Stimulated activated CD4-positive, alpha-beta T cell treated with anti-CD3 and anti-CD28 coated beads, TNF-alpha, amount 100 ng/mL, for 1 hour (primary cell): ENCODE measurements around the gene PHPT1.
"Not testable (repeated sequence)": the region's sequence is repeated elsewhere in the genome, so short reads cannot be mapped to it uniquely, and the experiment has no call there.

Experiments
- DNase-seq, 3 donors: peaks; one replicate each; pipeline ENCODE4 v3.0.0-alpha.2; 2020; ENCODE audit warnings: low read depth in 3 of 3, low spot score in 1 of 3

PHPT1 gene

DNA sequence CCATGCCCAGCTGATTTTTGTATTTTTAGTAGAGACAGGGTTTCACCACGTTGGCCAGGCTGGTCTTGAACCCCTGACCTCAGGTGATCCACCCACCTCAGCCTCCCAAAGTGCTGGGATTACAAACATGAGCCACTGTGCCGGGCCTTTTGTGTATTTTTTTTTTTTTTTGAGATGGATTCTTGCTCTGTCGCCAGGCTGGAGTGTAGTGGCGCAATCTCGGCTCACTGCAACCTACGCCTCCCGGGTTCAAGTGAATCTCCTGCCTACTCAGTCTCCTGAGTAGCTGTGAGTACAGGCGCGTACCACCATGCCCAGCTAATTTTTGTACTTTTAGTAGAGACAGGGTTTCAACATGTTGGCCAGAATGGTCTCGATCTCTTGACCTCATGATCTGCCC lies 34.5 kb downstream of the PHPT1 start:
- DNase-seq: not testable (repeated sequence)

- DNase-seq: peak; percentile 94 to 97 (median 95)
These were observed 36.9 kb downstream of the PHPT1 start, which contains the start of gene TRAF2 for GRCh38 chr9:136885950-136886578. TSS of gene TRAF2 (plus strand) at chr9:136886516. CDS start at chr9:136898741, 12,225 bp downstream.

GRCh38 chr9:136886610-136887597 lies 37.7 kb downstream of the PHPT1 start:
- DNase-seq: peak in 1 of 3 donors; percentile 36

- no peak for DNase-seq
These were observed 39.2 kb downstream of the PHPT1 start for GRCh38 chr9:136888454-136888853.

DNA sequence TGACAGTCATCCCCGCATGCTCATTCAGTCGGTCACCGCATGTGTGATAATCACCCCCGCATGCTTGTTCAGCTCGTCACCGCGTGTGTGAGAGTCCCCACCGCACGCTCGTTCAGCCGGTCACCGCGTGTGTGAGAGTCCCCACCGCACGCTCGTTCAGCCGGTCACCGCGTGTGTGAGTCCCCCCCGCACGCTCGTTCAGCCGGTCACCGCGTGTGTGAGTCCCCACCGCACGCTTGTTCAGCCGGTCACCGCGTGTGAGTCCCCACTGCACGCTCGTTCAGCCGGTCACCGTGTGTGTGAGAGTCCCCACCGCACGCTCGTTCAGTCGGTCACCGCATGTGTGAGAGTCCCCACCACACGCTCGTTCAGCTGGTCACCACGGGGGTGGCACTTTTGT lies 40.6 kb downstream of the PHPT1 start:
- no peak for DNase-seq

DNA sequence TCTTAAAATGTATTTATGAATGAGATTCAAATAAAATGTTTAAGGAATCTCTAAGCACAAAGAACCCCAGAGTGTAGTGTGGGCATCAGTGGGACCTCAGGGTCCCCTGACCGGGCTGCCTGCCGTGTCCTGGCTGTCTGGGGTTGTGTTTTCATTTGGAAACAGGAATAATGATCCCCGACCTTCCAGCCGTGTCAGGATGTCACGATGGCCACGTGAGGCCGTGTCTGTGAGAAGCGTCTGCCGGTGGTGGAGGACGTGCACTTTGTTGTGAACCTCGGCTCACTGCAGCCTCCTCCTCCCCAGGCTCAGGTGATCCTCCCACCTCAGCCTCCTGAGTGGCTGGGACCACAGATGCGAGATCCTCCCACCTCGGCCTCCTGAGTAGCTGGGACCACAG lies 41.5 kb downstream of the PHPT1 start:
- DNase-seq: no peak

- DNase-seq: no peak
These were observed 46.8 kb downstream of the PHPT1 start for GRCh38 chr9:136896027-136896426.

DNA sequence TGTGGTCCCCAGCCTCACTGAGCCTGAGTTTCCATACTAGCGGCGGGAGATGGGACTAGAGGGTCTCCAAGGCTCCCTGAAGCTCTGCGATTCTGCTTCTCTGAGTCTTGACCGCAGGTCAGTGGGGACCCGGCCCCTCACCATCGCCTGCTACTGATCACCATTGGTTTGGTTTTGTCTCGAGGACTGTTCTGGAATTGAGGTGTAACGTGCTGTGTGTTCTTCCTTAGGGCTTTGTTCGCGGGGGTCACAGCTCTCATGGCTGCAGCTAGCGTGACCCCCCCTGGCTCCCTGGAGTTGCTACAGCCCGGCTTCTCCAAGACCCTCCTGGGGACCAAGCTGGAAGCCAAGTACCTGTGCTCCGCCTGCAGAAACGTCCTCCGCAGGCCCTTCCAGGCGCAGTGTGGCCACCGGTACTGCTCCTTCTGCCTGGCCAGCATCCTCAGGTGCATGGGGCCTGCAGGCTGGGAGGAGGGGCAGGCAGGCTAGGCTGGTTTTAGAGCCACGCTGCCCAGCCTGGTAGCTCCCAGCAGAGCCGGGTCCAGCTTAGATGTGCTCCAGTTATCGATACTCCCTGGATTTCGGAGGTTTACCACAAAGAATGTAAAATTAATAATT lies 49.4 kb downstream of the PHPT1 start:
- DNase-seq: no peak

DNA sequence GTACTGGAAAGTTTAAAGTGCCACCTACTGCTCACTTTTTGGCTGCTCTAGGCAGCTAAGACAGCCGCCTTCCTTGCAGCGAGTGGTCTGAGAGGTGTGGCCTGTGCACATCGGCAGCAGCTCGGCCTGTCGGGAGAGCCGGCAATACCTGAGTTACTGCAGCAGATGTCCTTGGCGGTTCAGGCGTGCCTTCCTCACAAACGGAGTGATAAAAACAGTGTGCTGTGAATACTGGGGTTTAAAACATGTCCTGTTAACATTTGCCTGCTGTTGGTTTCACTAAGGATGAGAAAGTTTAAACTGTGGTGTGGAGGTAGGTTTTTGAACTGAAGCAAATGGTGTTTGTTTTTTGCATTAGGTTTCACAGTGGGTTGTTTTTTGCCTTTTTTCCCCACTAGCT lies 50.0 kb downstream of the PHPT1 start:
- no peak for DNase-seq

GRCh38 chr9:136900556-136900955 lies 51.3 kb downstream of the PHPT1 start:
- DNase-seq: no peak
